MM.1S (cell line): ENCODE data around the gene TCF19.

Experiments used
- DNase-seq: peaks from one replicate; pipeline ENCODE4 v3.0.0-alpha.2; 2015
- H2AFZ ChIP-seq: fragments of 300-600 bp; sonication (generic); 2 replicates; pipeline ENCODE4 v1.6.0; 2016; ENCODE audit warnings: antibody characterized with exemption, low read length
- H3F3A ChIP-seq: fragments of 300-600 bp; sonication (generic); 2 replicates; pipeline ENCODE4 v1.6.1; 2016; ENCODE audit warnings: mild to moderate bottlenecking, antibody characterized with exemption, low read length, moderate library complexity, mixed read lengths; ENCODE audit not compliant: insufficient read depth
- H3K27ac ChIP-seq: fragments of 300-600 bp; sonication (generic); 2 replicates; pipeline ENCODE4 v1.5.1; 2016; ENCODE audit warnings: mild to moderate bottlenecking, low read length
- H3K27me3 ChIP-seq: fragments of 300-600 bp; sonication (generic); replicated peaks from 2 replicates; pipeline ENCODE4 v1.6.0; 2016; ENCODE audit warnings: low read length; ENCODE audit not compliant: insufficient read depth
- H3K36me3 ChIP-seq: fragments of 300-600 bp; sonication (generic); replicated peaks from 2 replicates; pipeline ENCODE4 v1.6.1; 2016; ENCODE audit warnings: mild to moderate bottlenecking, low read length, mixed read lengths; ENCODE audit not compliant: insufficient read depth
- H3K4me1 ChIP-seq: fragments of 300-600 bp; sonication (generic); 2 replicates; pipeline ENCODE4 v1.6.1; 2016; ENCODE audit warnings: low read length, mixed read lengths
- H3K4me2 ChIP-seq: fragments of 300-600 bp; sonication (generic); 2 replicates; pipeline ENCODE4 v1.6.0; 2016; ENCODE audit warnings: low read depth, low read length
- H3K4me3 ChIP-seq: fragments of 300-600 bp; sonication (generic); 2 replicates; pipeline ENCODE4 v1.5.1; 2016; ENCODE audit warnings: low read length, mixed read lengths
- H3K79me2 ChIP-seq: fragments of 300-600 bp; sonication (generic); 2 replicates; pipeline ENCODE4 v1.6.1; 2016; ENCODE audit warnings: mixed run types, low read length, mixed read lengths
- H3K9ac ChIP-seq: fragments of 300-600 bp; sonication (generic); 2 replicates; pipeline ENCODE4 v1.6.1; 2016; ENCODE audit warnings: low read length, mixed read lengths
- H3K9me2 ChIP-seq: fragments of 300-600 bp; sonication (generic); replicated peaks from 2 replicates; pipeline ENCODE4 v1.6.1; 2016; ENCODE audit warnings: mild to moderate bottlenecking, low read length, mixed read lengths; ENCODE audit not compliant: insufficient read depth
- H3K9me3 ChIP-seq: fragments of 300-600 bp; sonication (generic); replicated peaks from 2 replicates; pipeline ENCODE4 v1.6.1; 2016; ENCODE audit warnings: mild to moderate bottlenecking, low read length, mixed read lengths; ENCODE audit not compliant: insufficient read depth
- H4K20me1 ChIP-seq: fragments of 300-600 bp; sonication (generic); 2 replicates; pipeline ENCODE4 v1.6.1; 2016; ENCODE audit warnings: mild to moderate bottlenecking, low read length, moderate library complexity, mixed read lengths; ENCODE audit not compliant: insufficient read depth
- CTCF ChIP-seq: fragments of 300-600 bp; sonication (generic); IDR thresholded peaks from 2 replicates; pipeline ENCODE4 v1.5.1; 2016; ENCODE audit warnings: antibody characterized with exemption, low read length, mixed read lengths
- EZH2 ChIP-seq: fragments of 300-600 bp; sonication (generic); optimal IDR thresholded peaks from 2 replicates; pipeline ENCODE3; 2017; ENCODE audit warnings: low read depth, mild to moderate bottlenecking, antibody characterized with exemption, low read length, mixed read lengths
- EZH2phosphoT487 ChIP-seq: fragments of 300-600 bp; sonication (generic); IDR thresholded peaks from 2 replicates; pipeline ENCODE4 v1.6.1; 2018; ENCODE audit warnings: antibody characterized with exemption, low read length

TCF19 gene

GRCh38 chr6:31178143-31179041 is 20.0 kb downstream of the TCF19 start:
- H3K27ac ChIP-seq = no peak overlapping the region
- no peak overlapping the region for H3K9ac ChIP-seq

GRCh38 chr6:31179042-31179386 is 20.6 kb downstream of the TCF19 start:
- DNase-seq = no peak
- H3K9ac ChIP-seq = no peak overlapping the region
- no peaks in the 10 kb centered on the region for H3K9me3 ChIP-seq
- H3K27me3 ChIP-seq = no peaks in the 10 kb centered on the region
- H3K79me2 ChIP-seq = 0 out of 2 replicates have a peak, but pooled peaks cover 4% of the 10 kb centered on the region
- H3K4me1 ChIP-seq = no peaks in the 10 kb centered on the region
- H2AFZ ChIP-seq = no peak overlapping the region
- H3F3A ChIP-seq = no peaks in the 10 kb centered on the region
- no peak overlapping the region for H3K4me3 ChIP-seq
- no peak for TF ChIP-seq CTCF
- no peak for TF ChIP-seq EZH2phosphoT487
- no peak for TF ChIP-seq EZH2
- H4K20me1 ChIP-seq = no peaks in the 10 kb centered on the region
- no peak overlapping the region for H3K4me2 ChIP-seq
- H3K36me3 ChIP-seq = no peaks in the 10 kb centered on the region
- no peak overlapping the region for H3K27ac ChIP-seq
- H3K9me2 ChIP-seq = no peaks in the 10 kb centered on the region

More at GRCh38 chr6:31178143-31179041, 20.0 kb downstream of the TCF19 start:
- no peaks in the 10 kb centered on the region for H3K36me3 ChIP-seq
- H3F3A ChIP-seq = no peaks in the 10 kb centered on the region
- 0 out of 2 replicates have a peak, but pooled peaks cover 4% of the 10 kb centered on the region for H3K79me2 ChIP-seq
- no peak overlapping the region for H3K4me2 ChIP-seq
- H3K27me3 ChIP-seq = no peaks in the 10 kb centered on the region
- H4K20me1 ChIP-seq = no peaks in the 10 kb centered on the region
- no peak overlapping the region for H3K4me3 ChIP-seq
- H2AFZ ChIP-seq = no peak overlapping the region
- DNase-seq = no peak
- no peaks in the 10 kb centered on the region for H3K9me3 ChIP-seq
- no peaks in the 10 kb centered on the region for H3K4me1 ChIP-seq
- no peak for TF ChIP-seq CTCF
- no peak for TF ChIP-seq EZH2phosphoT487
- TF ChIP-seq EZH2 = no peak
- no peaks in the 10 kb centered on the region for H3K9me2 ChIP-seq

GRCh38 chr6:31179896-31180295 is 21.5 kb downstream of the TCF19 start:
- Histone ChIP-seq H3K4me1 (no peaks in the 10 kb centered on the region), H3K27ac (no peak overlapping the region), H3K4me2 (peak overlapping the region; percentile 79; the same call in 1 of the 2 replicates), H3K9ac (peak overlapping the region; percentile 52; the same call in 1 of the 2 replicates), H3K4me3 (peak overlapping the region; percentile 76), H3K9me2 (no peaks in the 10 kb centered on the region), H3K9me3 (no peaks in the 10 kb centered on the region), H3K36me3 (no peaks in the 10 kb centered on the region), H2AFZ (peak overlapping the region; percentile 64), H4K20me1 (no peaks in the 10 kb centered on the region), H3F3A (no peaks in the 10 kb centered on the region), H3K27me3 (no peaks in the 10 kb centered on the region), H3K79me2 (0 out of 2 replicates have a peak, but pooled peaks cover 4% of the 10 kb centered on the region)
- DNase-seq = no peak
- TF ChIP-seq CTCF (no peak), EZH2 (no peak)
